ENCODE measurements around the gene DHX36.

The DHX36 gene

GRCh38 chr3:154323891-154324738 lies at the start of gene DHX36:
Gene DHX36 (minus strand): TSS chr3:154324487. CDS start chr3:154324416, 71 bp downstream.
- DNase-seq (ENCODE audit: low spot score), result peak; percentile 94

- no peak for DNase-seq (ENCODE audit: low spot score)
These were observed 42.9 kb upstream of the DHX36 start for GRCh38 chr3:154367221-154367620.

GRCh38 chr3:154364849-154365248 lies 40.6 kb upstream of the DHX36 start:
- DNase-seq (ENCODE audit: low spot score), result no peak

- no peak for DNase-seq (ENCODE audit: low spot score)
These were observed 36.8 kb upstream of the DHX36 start for GRCh38 chr3:154361099-154361498.

GRCh38 chr3:154356009-154356408 lies 31.7 kb upstream of the DHX36 start:
- DNase-seq (ENCODE audit: low spot score), result no peak

- DNase-seq (ENCODE audit: low spot score), result no peak
These were observed 24.9 kb upstream of the DHX36 start for GRCh38 chr3:154349223-154349622.

GRCh38 chr3:154345422-154346122 lies 21.3 kb upstream of the DHX36 start:
- no peak for DNase-seq (ENCODE audit: low spot score)

- DNase-seq (ENCODE audit: low spot score), result no peak
These were observed 14.3 kb upstream of the DHX36 start for GRCh38 chr3:154338570-154338969.

- DNase-seq (ENCODE audit: low spot score), result no peak
These were observed 13.7 kb upstream of the DHX36 start for GRCh38 chr3:154338008-154338407.

- DNase-seq (ENCODE audit: low spot score), result peak; percentile 73
These were observed 10.7 kb upstream of the DHX36 start for GRCh38 chr3:154334973-154335420.

- no peak for DNase-seq (ENCODE audit: low spot score)
These were observed 3.6 kb upstream of the DHX36 start for GRCh38 chr3:154327871-154328270.

GRCh38 chr3:154324919-154325318 lies 632 bp upstream of the DHX36 start:
- DNase-seq (ENCODE audit: low spot score), result peak; percentile 32

- DNase-seq (ENCODE audit: low spot score), result no peak
These were observed 7.1 kb downstream of the DHX36 start for GRCh38 chr3:154316974-154317767.

GRCh38 chr3:154314152-154314551 lies 10.1 kb downstream of the DHX36 start:
- no peak for DNase-seq (ENCODE audit: low spot score)

GRCh38 chr3:154310840-154311239 lies 13.4 kb downstream of the DHX36 start:
- DNase-seq (ENCODE audit: low spot score), result no peak

GRCh38 chr3:154307363-154307762 lies 16.9 kb downstream of the DHX36 start:
- DNase-seq (ENCODE audit: low spot score), result no peak

GRCh38 chr3:154304936-154305335 lies 19.4 kb downstream of the DHX36 start:
- DNase-seq (ENCODE audit: low spot score), result peak; percentile 30

GRCh38 chr3:154304116-154304786 lies 20.0 kb downstream of the DHX36 start:
- no peak for DNase-seq (ENCODE audit: low spot score)

- DNase-seq (ENCODE audit: low spot score), result peak; percentile 23
These were observed 22.7 kb downstream of the DHX36 start for GRCh38 chr3:154301561-154301960.

- no peak for DNase-seq (ENCODE audit: low spot score)
These were observed 30.3 kb downstream of the DHX36 start for GRCh38 chr3:154294016-154294415.

GRCh38 chr3:154290187-154290586 lies 34.1 kb downstream of the DHX36 start:
- DNase-seq (ENCODE audit: low spot score), result no peak

- no peak for DNase-seq (ENCODE audit: low spot score)
These were observed 39.1 kb downstream of the DHX36 start for GRCh38 chr3:154285221-154285620.

All from NAMALWA (cell line).